GM19023 (cell line): ENCODE results near the gene CARNS1.
"Not testable (repeated sequence)": the region's sequence is repeated elsewhere in the genome, so short reads cannot be mapped to it uniquely, and the experiment has no call there.

Experiments used
- ATAC-seq: cut with Tn5 transposase; IDR thresholded peaks from one replicate; pipeline ENCODE4 v1.9.1; 2021; ENCODE audit warnings: mild to moderate bottlenecking, moderate library complexity; ENCODE audit not compliant: unreplicated experiment

Gene CARNS1

GRCh38 chr11:67463680-67464410 lies 48.4 kb downstream of the CARNS1 start:
- no peak for ATAC-seq

GRCh38 chr11:67464411-67465188 lies 49.1 kb downstream of the CARNS1 start:
- peak; percentile 45 for ATAC-seq

GRCh38 chr11:67465189-67465510 lies 49.7 kb downstream of the CARNS1 start:
- no peak for ATAC-seq

- not testable (repeated sequence) for ATAC-seq
Measured at GRCh38 chr11:67465530-67465929, 50.1 kb downstream of the CARNS1 start.

- ATAC-seq = no peak
Measured at GRCh38 chr11:67466367-67466766, 50.9 kb downstream of the CARNS1 start.

- ATAC-seq = no peak
Measured at GRCh38 chr11:67466962-67467771, 51.7 kb downstream of the CARNS1 start.

GRCh38 chr11:67468056-67468455 lies 52.6 kb downstream of the CARNS1 start:
- no peak for ATAC-seq

- ATAC-seq = no peak
Measured at GRCh38 chr11:67468456-67468758, 52.9 kb downstream of the CARNS1 start.

- peak; percentile 72 for ATAC-seq
Measured at GRCh38 chr11:67468759-67469507, 53.5 kb downstream of the CARNS1 start, which contains the start of gene TMEM134. Gene TMEM134 (minus strand): TSS chr11:67469251. CDS start chr11:67469192, 59 bp downstream.

- no peak for ATAC-seq
Measured at GRCh38 chr11:67469508-67469811, 54.0 kb downstream of the CARNS1 start.

- ATAC-seq = no peak
Measured at GRCh38 chr11:67470337-67471002, 55.0 kb downstream of the CARNS1 start.

GRCh38 chr11:67472882-67473281 lies 57.4 kb downstream of the CARNS1 start:
- ATAC-seq = no peak
